ENCODE data around the gene UNC79. TPM values are rescaled to one million over a fixed set of nuclear protein-coding genes. Genes with fewer than 3 reads are reported as not detected.

Gene UNC79
- total and polyA plus RNA-seq, 2 experiments from 2014 or later: 0.04 TPM; not detected in 1

- Histone ChIP-seq H3K4me2 (ENCODE audit: unreplicated experiment) (no peak overlapping the region), H3K4me1 (ENCODE audit: insufficient read depth) (no peaks in the 10 kb centered on the region), H3K9me3 (ENCODE audit: low read depth) (no peaks in the 10 kb centered on the region), H3K36me3 (ENCODE audit: low read depth) (no peaks in the 10 kb centered on the region), H3K27ac (no peak overlapping the region), H4K20me1 (ENCODE audit: insufficient read depth) (no peaks in the 10 kb centered on the region), H3K79me2 (ENCODE audit: insufficient read depth) (no peaks in the 10 kb centered on the region), H3K4me3 (no peak overlapping the region), H3K9me2 (ENCODE audit: insufficient read depth) (no peaks in the 10 kb centered on the region), H3F3A (ENCODE audit: insufficient read depth) (no peaks in the 10 kb centered on the region), H3K27me3 (replicated peaks; ENCODE audit: insufficient read depth) (no peaks in the 10 kb centered on the region), H3K9ac (no peak overlapping the region), H2AFZ (no peak overlapping the region)
- TF ChIP-seq EZH2phosphoT487 (IDR thresholded peaks at IDR 0.05; ENCODE audit: insufficient read depth, low read depth): no peak
- no peak for TF ChIP-seq EZH2 (IDR thresholded peaks at IDR 0.05; ENCODE audit: insufficient read depth, poor library complexity, severe bottlenecking)
- WGBS, 2 experiments (ENCODE audit: low coverage in 1 of 2, low lambda C conversion rate in 2 of 2, missing lambda C conversion rate in 2 of 2): 7 to 14% methylated on average over 3 of the region's 3 CpGs
- DNase-seq: no peak
- in situ Hi-C loops (cut with MboI): no loop called here
Measured at GRCh38 chr14:93592786-93593185, 162.0 kb downstream of the UNC79 start.

- DNase-seq: no peak
- no peaks in the 10 kb centered on the region for H4K20me1 ChIP-seq (ENCODE audit: insufficient read depth)
- in situ Hi-C loops (cut with MboI): no loop called here
- H3K9ac ChIP-seq: no peak overlapping the region
- no peak overlapping the region for H3K27ac ChIP-seq
- no peak overlapping the region for H2AFZ ChIP-seq
- no peaks in the 10 kb centered on the region for H3K79me2 ChIP-seq (ENCODE audit: insufficient read depth)
- H3K9me3 ChIP-seq (ENCODE audit: low read depth): no peaks in the 10 kb centered on the region
- H3F3A ChIP-seq (ENCODE audit: insufficient read depth): no peaks in the 10 kb centered on the region
- H3K27me3 ChIP-seq (replicated peaks; ENCODE audit: insufficient read depth): no peaks in the 10 kb centered on the region
- H3K4me3 ChIP-seq: no peak overlapping the region
- TF ChIP-seq EZH2phosphoT487 (IDR thresholded peaks at IDR 0.05; ENCODE audit: insufficient read depth, low read depth) (no peak), EZH2 (IDR thresholded peaks at IDR 0.05; ENCODE audit: insufficient read depth, poor library complexity, severe bottlenecking) (no peak)
- H3K4me2 ChIP-seq (ENCODE audit: unreplicated experiment): no peak overlapping the region
- H3K9me2 ChIP-seq (ENCODE audit: insufficient read depth): no peaks in the 10 kb centered on the region
- no peaks in the 10 kb centered on the region for H3K4me1 ChIP-seq (ENCODE audit: insufficient read depth)
- H3K36me3 ChIP-seq (ENCODE audit: low read depth): no peaks in the 10 kb centered on the region
Measured at GRCh38 chr14:93606091-93606490, 175.4 kb downstream of the UNC79 start.

GRCh38 chr14:93619176-93619793 lies 188.5 kb downstream of the UNC79 start:
- in situ Hi-C loops (cut with MboI): no loop called here
- no peaks in the 10 kb centered on the region for H3K9me2 ChIP-seq (ENCODE audit: insufficient read depth)
- no peak overlapping the region for H3K4me3 ChIP-seq
- H2AFZ ChIP-seq: peak overlapping the region; percentile 83
- H3K9me3 ChIP-seq (ENCODE audit: low read depth): no peaks in the 10 kb centered on the region
- no peaks in the 10 kb centered on the region for H3K4me1 ChIP-seq (ENCODE audit: insufficient read depth)
- H3K4me2 ChIP-seq (ENCODE audit: unreplicated experiment): no peak overlapping the region
- H3K27me3 ChIP-seq (replicated peaks; ENCODE audit: insufficient read depth): no peaks in the 10 kb centered on the region
- H3K9ac ChIP-seq: no peak overlapping the region
- H3F3A ChIP-seq (ENCODE audit: insufficient read depth): no peaks in the 10 kb centered on the region
- H3K27ac ChIP-seq: no peak overlapping the region
- H3K79me2 ChIP-seq (ENCODE audit: insufficient read depth): no peaks in the 10 kb centered on the region
- peak; percentile 69 for DNase-seq
- 17 to 21% methylated on average over 7 of the region's 7 CpGs for WGBS, 2 experiments (ENCODE audit: low coverage in 1 of 2, low lambda C conversion rate in 2 of 2, missing lambda C conversion rate in 2 of 2)
- no peaks in the 10 kb centered on the region for H4K20me1 ChIP-seq (ENCODE audit: insufficient read depth)
- no peaks in the 10 kb centered on the region for H3K36me3 ChIP-seq (ENCODE audit: low read depth)
- no peak for TF ChIP-seq EZH2phosphoT487 (IDR thresholded peaks at IDR 0.05; ENCODE audit: insufficient read depth, low read depth)
- TF ChIP-seq EZH2 (IDR thresholded peaks at IDR 0.05; ENCODE audit: insufficient read depth, poor library complexity, severe bottlenecking): no peak

- Histone ChIP-seq H3K36me3 (ENCODE audit: low read depth) (no peaks in the 10 kb centered on the region), H2AFZ (no peak overlapping the region), H3K79me2 (ENCODE audit: insufficient read depth) (no peaks in the 10 kb centered on the region), H3K4me3 (no peak overlapping the region), H4K20me1 (ENCODE audit: insufficient read depth) (no peaks in the 10 kb centered on the region), H3K9me3 (ENCODE audit: low read depth) (no peaks in the 10 kb centered on the region), H3K4me2 (ENCODE audit: unreplicated experiment) (no peak overlapping the region), H3K27ac (no peak overlapping the region), H3K9me2 (ENCODE audit: insufficient read depth) (no peaks in the 10 kb centered on the region), H3K4me1 (ENCODE audit: insufficient read depth) (no peaks in the 10 kb centered on the region), H3F3A (ENCODE audit: insufficient read depth) (no peaks in the 10 kb centered on the region), H3K9ac (no peak overlapping the region), H3K27me3 (replicated peaks; ENCODE audit: insufficient read depth) (no peaks in the 10 kb centered on the region; the same call in 1 of the 2 replicates)
- in situ Hi-C loops (cut with MboI): no loop called here
- no peak for TF ChIP-seq EZH2phosphoT487 (IDR thresholded peaks at IDR 0.05; ENCODE audit: insufficient read depth, low read depth)
- TF ChIP-seq EZH2 (IDR thresholded peaks at IDR 0.05; ENCODE audit: insufficient read depth, poor library complexity, severe bottlenecking): no peak
- no peak for DNase-seq
- WGBS, 2 experiments (ENCODE audit: low coverage in 1 of 2, low lambda C conversion rate in 2 of 2, missing lambda C conversion rate in 2 of 2): 62 to 63% methylated on average over 4 of the region's 4 CpGs
Measured at GRCh38 chr14:93628048-93628447, 197.3 kb downstream of the UNC79 start.

- TF ChIP-seq EZH2phosphoT487 (IDR thresholded peaks at IDR 0.05; ENCODE audit: insufficient read depth, low read depth) (no peak), EZH2 (IDR thresholded peaks at IDR 0.05; ENCODE audit: insufficient read depth, poor library complexity, severe bottlenecking) (no peak)
- DNase-seq: peak; percentile 10
- in situ Hi-C loops (cut with MboI): no loop called here
Measured at GRCh38 chr14:93629643-93630042, 198.9 kb downstream of the UNC79 start.

More at GRCh38 chr14:93629643-93630042, 198.9 kb downstream of the UNC79 start:
- H3K36me3 ChIP-seq (ENCODE audit: low read depth): no peaks in the 10 kb centered on the region
- no peaks in the 10 kb centered on the region for H3K4me1 ChIP-seq (ENCODE audit: insufficient read depth)
- no peak overlapping the region for H3K4me3 ChIP-seq
- no peaks in the 10 kb centered on the region for H3F3A ChIP-seq (ENCODE audit: insufficient read depth)
- H2AFZ ChIP-seq: no peak overlapping the region
- no peak overlapping the region for H3K27ac ChIP-seq
- H3K9me3 ChIP-seq (ENCODE audit: low read depth): no peaks in the 10 kb centered on the region
- H4K20me1 ChIP-seq (ENCODE audit: insufficient read depth): no peaks in the 10 kb centered on the region
- no peaks in the 10 kb centered on the region for H3K9me2 ChIP-seq (ENCODE audit: insufficient read depth)
- H3K27me3 ChIP-seq (replicated peaks; ENCODE audit: insufficient read depth): no peaks in the 10 kb centered on the region; the same call in 1 of the 2 replicates
- no peaks in the 10 kb centered on the region for H3K79me2 ChIP-seq (ENCODE audit: insufficient read depth)
- no peak overlapping the region for H3K4me2 ChIP-seq (ENCODE audit: unreplicated experiment)
- no peak overlapping the region for H3K9ac ChIP-seq
